K562 (cell line): ENCODE results near the gene RNF213. TPM values are rescaled to one million over a fixed set of nuclear protein-coding genes. Genes with fewer than 3 reads are reported as not detected.

Experiments
- ARID2 ChIP-seq: fragments of 450-650 bp; IDR thresholded peaks from 2 replicates; pipeline ENCODE4 v1.6.1; 2017; ENCODE audit warnings: antibody characterized with exemption, mild to moderate bottlenecking
- ASH1L ChIP-seq: fragments of 450-650 bp; IDR thresholded peaks from 2 replicates; pipeline ENCODE4 v1.6.1; 2018; ENCODE audit warnings: borderline replicate concordance, mild to moderate bottlenecking, low read depth; ENCODE audit not compliant: partially characterized antibody
- CEBPB ChIP-seq: fragments of 450-650 bp; IDR thresholded peaks from 2 replicates; pipeline ENCODE4 v1.6.1; 2016; ENCODE audit warnings: missing genetic modification characterization, missing compliant biosample characterization
- DLX4 ChIP-seq: fragments of 250-450 bp; sonication (Bioruptor Pico); IDR thresholded peaks from 2 replicates; pipeline ENCODE4 v1.6.1; 2021; ENCODE audit warnings: mild to moderate bottlenecking
- EP400 ChIP-seq: fragments of 450-650 bp; IDR thresholded peaks from 2 replicates; pipeline ENCODE4 v1.6.1; 2017; ENCODE audit warnings: antibody characterized with exemption, mild to moderate bottlenecking, moderate library complexity
- FOXM1 ChIP-seq, 2 experiments: fragments of 450-650 bp in 1 of 2; sonication (generic) in 1 of 2; formaldehyde crosslinking in 1 of 2; IDR thresholded peaks; 2 replicates each; pipeline versions ENCODE4 v1.6.1 to v1.9.0; 2017 to 2022; ENCODE audit warnings: low read depth in 2 of 2, mild to moderate bottlenecking in 2 of 2, missing genetic modification reagents in 1 of 2, moderate library complexity in 1 of 2
- ILK ChIP-seq: fragments of 450-650 bp; IDR thresholded peaks from 2 replicates; pipeline ENCODE4 v1.6.1; 2016; ENCODE audit warnings: missing genetic modification characterization, low read depth, mild to moderate bottlenecking, missing compliant biosample characterization, moderate library complexity, borderline replicate concordance
- JUND ChIP-seq, 2 experiments: IDR thresholded peaks; 2 replicates in 1 of 2; 3 replicates in 1 of 2; pipeline ENCODE4 v1.6.1; 2011; ENCODE audit warnings: borderline replicate concordance in 2 of 2, low read depth in 2 of 2, low read length in 2 of 2, improper control_type of control experiment in 1 of 2, missing biosample characterization in 1 of 2, missing genetic modification characterization in 1 of 2, missing genetic modification reagents in 1 of 2
- LARP7 ChIP-seq: fragments of 450-650 bp; IDR thresholded peaks from 2 replicates; pipeline ENCODE4 v1.6.1; 2016
- RAD21 ChIP-seq, 2 experiments: fragments of 250-450 bp in 1 of 2; fragments of 450-650 bp in 1 of 2; sonication (Bioruptor Pico) in 1 of 2; formaldehyde crosslinking in 1 of 2; IDR thresholded peaks in 1 of 2; conservative IDR thresholded peaks in 1 of 2; 2 replicates each; pipeline versions ENCODE4 v1.4.0 to v1.8.0; 2020 to 2022; ENCODE audit warnings: mild to moderate bottlenecking in 2 of 2, moderate library complexity in 1 of 2
- SRSF3 ChIP-seq: fragments of 200-400 bp; formaldehyde crosslinking; IDR thresholded peaks from 2 replicates; pipeline ENCODE4 v1.6.1; 2016; ENCODE audit warnings: mild to moderate bottlenecking, low read length, moderate library complexity; ENCODE audit not compliant: insufficient read depth
- STAT5B ChIP-seq: fragments of 250-450 bp; sonication (Bioruptor Pico); IDR thresholded peaks from 2 replicates; pipeline ENCODE4 v1.8.0; 2021; ENCODE audit warnings: mild to moderate bottlenecking, inconsistent platforms
- WHSC1 ChIP-seq: IDR thresholded peaks from one replicate; pipeline ENCODE4 v1.6.1; 2012; ENCODE audit warnings: low read length, control low read depth, inconsistent platforms
- YY1 ChIP-seq, 3 experiments: IDR thresholded peaks; 2 replicates each; pipeline ENCODE4 v1.6.1; 2011; ENCODE audit warnings: low read length in 2 of 3, mild to moderate bottlenecking in 2 of 3, moderate library complexity in 2 of 3, borderline replicate concordance in 1 of 3, control low read depth in 1 of 3, low read depth in 1 of 3; ENCODE audit not compliant: insufficient read depth in 3 of 3, insufficient replicate concordance in 2 of 3, control insufficient read depth in 1 of 3, insufficient read length in 1 of 3; ENCODE audit errors: extremely low read depth in 1 of 3
- ZNF232 ChIP-seq: sonication (generic); formaldehyde crosslinking; IDR thresholded peaks from 2 replicates; pipeline ENCODE4 v1.8.0; 2022; ENCODE audit warnings: mild to moderate bottlenecking, missing genetic modification reagents
- ZNF316 ChIP-seq: fragments of 450-650 bp; IDR thresholded peaks from 2 replicates; pipeline ENCODE4 v1.6.1; 2016
- ZNF766 ChIP-seq: fragments of 200-800 bp; sonication (Bioruptor generic); conservative IDR thresholded peaks from 2 replicates; pipeline ENCODE4 v1.6.1; 2016; ENCODE audit warnings: missing genetic modification characterization, missing compliant biosample characterization
- ZNF830 ChIP-seq: fragments of 250-450 bp; sonication (Bioruptor Pico); IDR thresholded peaks from 2 replicates; pipeline ENCODE4 v1.5.0; 2021; ENCODE audit warnings: mild to moderate bottlenecking
- polyA plus RNA-seq, 8 experiments: library from polyadenylated mRNA; depleted of rRNA in 4 of 8; stranded (reverse) in 5 of 8; unstranded in 3 of 8; fragments of >200 nt; fragmentation: Nextera tagmentation in 2 of 8; fragmentation: Illumina TruSeq in 1 of 8; extraction: Ambion mirVana in 2 of 8; extraction: Trizol in 1 of 8; gene quantifications; 2 replicates each; pipeline versions ENCODE4 v1.2.1 to v1.2.3, GENCODE V29; 2011 to 2014; ENCODE audit warnings: inconsistent platforms in 1 of 8, missing spikeins in 1 of 8
- total RNA-seq, 7 experiments: library from RNA; depleted of rRNA in 6 of 7; stranded (reverse); fragments of >200 nt in 6 of 7; fragmentation: Illumina TruSeq in 2 of 7; extraction: Trizol in 2 of 7; gene quantifications; 2 replicates each; pipeline versions ENCODE4 v1.2.1 to v1.2.3, GENCODE V29; 2011 to 2021; ENCODE audit warnings: low replicate concordance in 1 of 7
- TF ChIP-seq, protein P1 (sequence below), 3 experiments: fragments of 200-800 bp in 1 of 3; fragments of 250-450 bp in 1 of 3; fragments of 450-650 bp in 1 of 3; sonication (Bioruptor Pico) in 1 of 3; sonication (Bioruptor generic) in 1 of 3; formaldehyde crosslinking in 1 of 3; IDR thresholded peaks; 2 replicates each; pipeline versions ENCODE4 v1.6.1 to v1.8.0; 2016 to 2022; ENCODE audit warnings: mild to moderate bottlenecking in 2 of 3, missing genetic modification characterization in 2 of 3, missing compliant biosample characterization in 1 of 3, moderate library complexity in 1 of 3
- TF ChIP-seq, protein P2 (sequence below): sonication (generic); formaldehyde crosslinking; IDR thresholded peaks from 2 replicates; pipeline ENCODE4 v1.8.0; 2022; ENCODE audit warnings: mild to moderate bottlenecking, missing genetic modification reagents
- TF ChIP-seq, protein P3 (sequence below): sonication (generic); formaldehyde crosslinking; IDR thresholded peaks from 2 replicates; pipeline ENCODE4 v1.9.0; 2022; ENCODE audit warnings: mild to moderate bottlenecking, missing genetic modification reagents

The RNF213 gene
- total and polyA plus RNA-seq, 9 of the 15 experiments (the other 6 are each of a cell fraction or from before 2014, with no cell fraction given): 5.3 to 33.6 (median 17.9) TPM

- TF ChIP-seq, protein P1, sequence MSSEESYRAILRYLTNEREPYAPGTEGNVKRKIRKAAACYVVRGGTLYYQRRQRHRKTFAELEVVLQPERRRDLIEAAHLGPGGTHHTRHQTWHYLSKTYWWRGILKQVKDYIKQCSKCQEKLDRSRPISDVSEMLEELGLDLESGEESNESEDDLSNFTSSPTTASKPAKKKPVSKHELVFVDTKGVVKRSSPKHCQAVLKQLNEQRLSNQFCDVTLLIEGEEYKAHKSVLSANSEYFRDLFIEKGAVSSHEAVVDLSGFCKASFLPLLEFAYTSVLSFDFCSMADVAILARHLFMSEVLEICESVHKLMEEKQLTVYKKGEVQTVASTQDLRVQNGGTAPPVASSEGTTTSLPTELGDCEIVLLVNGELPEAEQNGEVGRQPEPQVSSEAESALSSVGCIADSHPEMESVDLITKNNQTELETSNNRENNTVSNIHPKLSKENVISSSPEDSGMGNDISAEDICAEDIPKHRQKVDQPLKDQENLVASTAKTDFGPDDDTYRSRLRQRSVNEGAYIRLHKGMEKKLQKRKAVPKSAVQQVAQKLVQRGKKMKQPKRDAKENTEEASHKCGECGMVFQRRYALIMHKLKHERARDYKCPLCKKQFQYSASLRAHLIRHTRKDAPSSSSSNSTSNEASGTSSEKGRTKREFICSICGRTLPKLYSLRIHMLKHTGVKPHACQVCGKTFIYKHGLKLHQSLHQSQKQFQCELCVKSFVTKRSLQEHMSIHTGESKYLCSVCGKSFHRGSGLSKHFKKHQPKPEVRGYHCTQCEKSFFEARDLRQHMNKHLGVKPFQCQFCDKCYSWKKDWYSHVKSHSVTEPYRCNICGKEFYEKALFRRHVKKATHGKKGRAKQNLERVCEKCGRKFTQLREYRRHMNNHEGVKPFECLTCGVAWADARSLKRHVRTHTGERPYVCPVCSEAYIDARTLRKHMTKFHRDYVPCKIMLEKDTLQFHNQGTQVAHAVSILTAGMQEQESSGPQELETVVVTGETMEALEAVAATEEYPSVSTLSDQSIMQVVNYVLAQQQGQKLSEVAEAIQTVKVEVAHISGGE (CRISPR knock-in tag; IDR thresholded peaks at IDR 0.05): no peak
- TF ChIP-seq DLX4 (CRISPR knock-in tag): no peak
- TF ChIP-seq FOXM1 (IDR thresholded peaks at IDR 0.05; ENCODE audit: low read depth): no peak
- no peak for TF ChIP-seq FOXM1 (CRISPR knock-in tag; IDR thresholded peaks at IDR 0.05; ENCODE audit: low read depth)
- no peak for TF ChIP-seq ZNF830 (CRISPR knock-in tag)
- TF ChIP-seq EP400: no peak
- no peak for TF ChIP-seq CEBPB (tag)
- TF ChIP-seq LARP7: no peak
- TF ChIP-seq SRSF3: no peak
- TF ChIP-seq, protein P2, sequence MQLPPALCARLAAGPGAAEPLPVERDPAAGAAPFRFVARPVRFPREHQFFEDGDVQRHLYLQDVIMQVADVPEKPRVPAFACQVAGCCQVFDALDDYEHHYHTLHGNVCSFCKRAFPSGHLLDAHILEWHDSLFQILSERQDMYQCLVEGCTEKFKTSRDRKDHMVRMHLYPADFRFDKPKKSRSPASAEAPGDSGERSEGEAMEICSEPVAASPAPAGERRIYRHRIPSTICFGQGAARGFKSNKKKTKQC (CRISPR knock-in tag): no peak
- TF ChIP-seq STAT5B: no peak
- peak in 1 of 3 experiments; percentile 26 for TF ChIP-seq YY1 (IDR thresholded peaks at IDR 0.05; ENCODE audit: borderline replicate concordance in 1 of 3, control insufficient read depth in 1 of 3, extremely low read depth in 1 of 3, insufficient read depth in 3 of 3, insufficient read length in 1 of 3, insufficient replicate concordance in 2 of 3, low read depth in 1 of 3, low read length in 2 of 3)
- no peak for TF ChIP-seq ASH1L
- TF ChIP-seq JUND (IDR thresholded peaks at IDR 0.05; ENCODE audit: borderline replicate concordance, low read depth, low read length): 0 out of 2 replicates have a peak, but pooled peaks have one; percentile 10
- TF ChIP-seq JUND (tag; IDR thresholded peaks at IDR 0.05; ENCODE audit: borderline replicate concordance, low read depth, low read length): no peak
- TF ChIP-seq ARID2: peak; percentile 88
- TF ChIP-seq ZNF766 (CRISPR knock-in tag): no peak
- no peak for TF ChIP-seq ILK (tag)
- no peak for TF ChIP-seq ZNF232 (CRISPR knock-in tag)
- TF ChIP-seq WHSC1: no peak
- TF ChIP-seq, protein P3, sequence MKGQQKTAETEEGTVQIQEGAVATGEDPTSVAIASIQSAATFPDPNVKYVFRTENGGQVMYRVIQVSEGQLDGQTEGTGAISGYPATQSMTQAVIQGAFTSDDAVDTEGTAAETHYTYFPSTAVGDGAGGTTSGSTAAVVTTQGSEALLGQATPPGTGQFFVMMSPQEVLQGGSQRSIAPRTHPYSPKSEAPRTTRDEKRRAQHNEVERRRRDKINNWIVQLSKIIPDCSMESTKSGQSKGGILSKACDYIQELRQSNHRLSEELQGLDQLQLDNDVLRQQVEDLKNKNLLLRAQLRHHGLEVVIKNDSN: 0 out of 2 replicates have a peak, but pooled peaks have one; percentile 45
- peak; percentile 95 to 99 for TF ChIP-seq RAD21 (CRISPR knock-in tag; conservative IDR thresholded peaks at IDR 0.05 in 1 of 2, IDR thresholded peaks at IDR 0.05 in 1 of 2)
- 0 out of 2 replicates have a peak, but pooled peaks have one; percentile 29 for TF ChIP-seq ZNF316
Measured at GRCh38 chr17:80426671-80427326, 166.1 kb downstream of the RNF213 start (continued).
